ENCODE results near the gene ZC4H2.
"Not testable (repeated sequence)": the region's sequence is repeated elsewhere in the genome, so short reads cannot be mapped to it uniquely, and the experiment has no call there.

Gene ZC4H2

DNA sequence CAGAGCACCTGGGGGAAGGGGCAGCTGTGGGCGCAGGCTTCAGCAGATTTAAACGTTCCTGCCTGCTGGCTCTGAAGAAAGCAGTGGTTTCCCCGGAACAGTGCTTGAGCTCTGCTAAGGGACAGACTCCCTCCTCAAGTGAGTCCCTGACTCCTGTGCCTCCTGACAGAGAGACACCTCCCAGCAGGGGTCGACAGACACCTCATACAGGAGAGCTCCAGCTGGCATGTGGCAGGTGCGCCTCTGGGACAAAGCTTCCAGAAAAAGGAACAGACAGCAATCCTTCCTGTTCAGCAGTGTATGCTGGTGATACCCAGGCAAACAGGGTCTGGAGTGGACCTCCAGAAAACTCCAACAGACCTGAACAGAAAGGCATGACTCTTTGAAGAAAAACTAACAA lies 68.1 kb downstream of the ZC4H2 start:
- H3K36me3 ChIP-seq (ENCODE audit: control insufficient read depth in 1 of 2, insufficient read depth in 2 of 2, low read depth in 1 of 2, low read length in 2 of 2) = no peaks in the 10 kb centered on the region
- H2AK5ac ChIP-seq (ENCODE audit: low read length, severe bottlenecking) = no peak overlapping the region
- WGBS = 86% methylated on average over 5 of the region's 5 CpGs
- H3K4me2 ChIP-seq (ENCODE audit: low read length, poor library complexity, severe bottlenecking) = no peak overlapping the region
- no peak overlapping the region for H2BK5ac ChIP-seq (ENCODE audit: low read depth, low read length, poor library complexity, severe bottlenecking)
- no peak overlapping the region for H2AFZ ChIP-seq (ENCODE audit: low read depth, low read length)
- H4K91ac ChIP-seq (ENCODE audit: low read length) = no peak overlapping the region
- no peak overlapping the region for H3K18ac ChIP-seq (ENCODE audit: low read depth in 1 of 2, low read length in 2 of 2)
- H2BK15ac ChIP-seq (ENCODE audit: low read depth, poor library complexity, severe bottlenecking) = no peak overlapping the region
- peaks cover 8% of the 10 kb centered on the region for H3K9me3 ChIP-seq (ENCODE audit: control insufficient read depth, low read length)
- H3K23ac ChIP-seq (ENCODE audit: low read length in 2 of 2) = no peak overlapping the region
- H3K9ac ChIP-seq (ENCODE audit: low read length) = no peak overlapping the region
- no peak overlapping the region for H2BK120ac ChIP-seq (ENCODE audit: low read depth, low read length)
- no peak overlapping the region for H4K8ac ChIP-seq (ENCODE audit: low read length)
- no peak overlapping the region for H2BK12ac ChIP-seq (ENCODE audit: low read length in 2 of 2)
- H3K4me1 ChIP-seq (ENCODE audit: control insufficient read depth, insufficient read depth, low read depth, low read length) = no peaks in the 10 kb centered on the region
- DNase-seq = no peak
- H3K79me1 ChIP-seq (replicated peaks; ENCODE audit: low read length, poor library complexity, severe bottlenecking) = no peaks in the 10 kb centered on the region
- H3K14ac ChIP-seq (ENCODE audit: low read length in 2 of 2) = no peak overlapping the region
- H3K4ac ChIP-seq (ENCODE audit: low read depth in 1 of 2, low read length in 2 of 2) = no peak overlapping the region
- no peak overlapping the region for H3K4me3 ChIP-seq (ENCODE audit: insufficient read depth in 1 of 2, low read depth in 1 of 2, low read length in 2 of 2)
- no peaks in the 10 kb centered on the region for H3K27me3 ChIP-seq (ENCODE audit: control insufficient read depth in 1 of 2, insufficient read depth in 1 of 2, low read length in 2 of 2)
- H3K27ac ChIP-seq (ENCODE audit: low read length, poor library complexity, severe bottlenecking) = no peak overlapping the region

DNA sequence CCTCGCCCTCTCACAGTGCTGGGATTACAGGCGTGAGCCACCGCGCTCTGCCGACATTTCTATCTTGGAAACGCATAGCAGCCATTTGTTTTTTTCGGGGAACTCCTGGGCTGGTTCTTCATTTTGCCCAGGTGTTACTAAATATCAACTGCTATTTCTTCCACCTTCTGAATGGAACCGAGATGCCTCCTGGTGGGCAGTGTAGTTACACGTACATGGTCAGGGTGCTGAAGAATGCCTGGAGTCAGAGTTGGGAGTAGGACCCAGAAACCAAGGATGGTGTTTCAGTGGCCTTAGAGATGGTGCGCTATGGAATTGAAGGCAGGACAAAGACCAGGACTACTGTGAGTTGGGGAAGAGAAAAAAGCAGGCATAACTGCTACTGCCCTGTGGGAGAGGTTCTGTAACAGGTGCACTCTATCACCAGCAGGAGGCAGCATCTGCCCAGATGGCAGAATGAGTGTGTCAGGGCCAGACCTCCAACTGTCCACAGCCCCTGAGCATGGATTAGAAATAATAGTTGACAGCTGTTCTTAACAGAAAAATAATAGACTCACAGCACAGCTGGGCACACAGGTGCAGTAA lies 81.7 kb downstream of the ZC4H2 start:
- no peak overlapping the region for H3K14ac ChIP-seq (ENCODE audit: low read length in 2 of 2)
- no peak overlapping the region for H3K4me3 ChIP-seq (ENCODE audit: insufficient read depth in 1 of 2, low read depth in 1 of 2, low read length in 2 of 2)
- peak; percentile 0 for DNase-seq
- H4K91ac ChIP-seq (ENCODE audit: low read length) = no peak overlapping the region
- no peak overlapping the region for H3K27ac ChIP-seq (ENCODE audit: low read length, poor library complexity, severe bottlenecking)
- H3K23ac ChIP-seq (ENCODE audit: low read length in 2 of 2) = no peak overlapping the region
- no peak overlapping the region for H2BK5ac ChIP-seq (ENCODE audit: low read depth, low read length, poor library complexity, severe bottlenecking)
- no peak overlapping the region for H3K4me2 ChIP-seq (ENCODE audit: low read length, poor library complexity, severe bottlenecking)
- H3K18ac ChIP-seq (ENCODE audit: low read depth in 1 of 2, low read length in 2 of 2) = no peak overlapping the region
- 81% methylated on average over 9 of the region's 10 CpGs for WGBS
- H3K4me1 ChIP-seq (ENCODE audit: control insufficient read depth, insufficient read depth, low read depth, low read length) = no peaks in the 10 kb centered on the region
- H3K27me3 ChIP-seq (ENCODE audit: control insufficient read depth in 1 of 2, insufficient read depth in 1 of 2, low read length in 2 of 2) = no peaks in the 10 kb centered on the region
- no peaks in the 10 kb centered on the region for H3K79me1 ChIP-seq (replicated peaks; ENCODE audit: low read length, poor library complexity, severe bottlenecking)
- H4K8ac ChIP-seq (ENCODE audit: low read length) = no peak overlapping the region
- no peak overlapping the region for H2BK12ac ChIP-seq (ENCODE audit: low read length in 2 of 2)
- peaks cover 3% of the 10 kb centered on the region for H3K9me3 ChIP-seq (ENCODE audit: control insufficient read depth, low read length)
- no peak overlapping the region for H2BK120ac ChIP-seq (ENCODE audit: low read depth, low read length)
- no peak overlapping the region for H3K4ac ChIP-seq (ENCODE audit: low read depth in 1 of 2, low read length in 2 of 2)
- no peak overlapping the region for H2BK15ac ChIP-seq (ENCODE audit: low read depth, poor library complexity, severe bottlenecking)
- H2AFZ ChIP-seq (ENCODE audit: low read depth, low read length) = no peak overlapping the region
- H2AK5ac ChIP-seq (ENCODE audit: low read length, severe bottlenecking) = no peak overlapping the region
- no peaks in the 10 kb centered on the region for H3K36me3 ChIP-seq (ENCODE audit: control insufficient read depth in 1 of 2, insufficient read depth in 2 of 2, low read depth in 1 of 2, low read length in 2 of 2)
- no peak overlapping the region for H3K9ac ChIP-seq (ENCODE audit: low read length)

GRCh38 chrX:64885850-64886249 lies 90.4 kb downstream of the ZC4H2 start:
- Histone ChIP-seq H3K4me2 (ENCODE audit: low read length, poor library complexity, severe bottlenecking) (no peak overlapping the region), H3K9ac (ENCODE audit: low read length) (no peak overlapping the region), H2BK12ac (ENCODE audit: low read length in 2 of 2) (no peak overlapping the region), H3K4me1 (ENCODE audit: control insufficient read depth, insufficient read depth, low read depth, low read length) (no peaks in the 10 kb centered on the region), H3K23ac (ENCODE audit: low read length in 2 of 2) (no peak overlapping the region), H3K27ac (ENCODE audit: low read length, poor library complexity, severe bottlenecking) (no peak overlapping the region), H4K8ac (ENCODE audit: low read length) (no peak overlapping the region), H3K18ac (ENCODE audit: low read depth in 1 of 2, low read length in 2 of 2) (no peak overlapping the region), H2BK120ac (ENCODE audit: low read depth, low read length) (no peak overlapping the region), H3K36me3 (ENCODE audit: control insufficient read depth in 1 of 2, insufficient read depth in 2 of 2, low read depth in 1 of 2, low read length in 2 of 2) (no peaks in the 10 kb centered on the region), H3K4ac (ENCODE audit: low read depth in 1 of 2, low read length in 2 of 2) (no peak overlapping the region), H2BK5ac (ENCODE audit: low read depth, low read length, poor library complexity, severe bottlenecking) (no peak overlapping the region), H4K91ac (ENCODE audit: low read length) (no peak overlapping the region), H3K27me3 (ENCODE audit: control insufficient read depth in 1 of 2, insufficient read depth in 1 of 2, low read length in 2 of 2) (no peaks in the 10 kb centered on the region), H3K14ac (ENCODE audit: low read length in 2 of 2) (no peak overlapping the region), H3K9me3 (ENCODE audit: control insufficient read depth, low read length) (peaks cover 7% of the 10 kb centered on the region), H3K4me3 (ENCODE audit: insufficient read depth in 1 of 2, low read depth in 1 of 2, low read length in 2 of 2) (no peak overlapping the region), H2BK15ac (ENCODE audit: low read depth, poor library complexity, severe bottlenecking) (no peak overlapping the region), H3K79me1 (replicated peaks; ENCODE audit: low read length, poor library complexity, severe bottlenecking) (no peaks in the 10 kb centered on the region), H2AFZ (ENCODE audit: low read depth, low read length) (no peak overlapping the region), H2AK5ac (ENCODE audit: low read length, severe bottlenecking) (no peak overlapping the region)
- no peak for DNase-seq

GRCh38 chrX:64878709-64879108 lies 97.5 kb downstream of the ZC4H2 start:
- WGBS = 91% methylated on average over 12 of the region's 12 CpGs
- not testable (repeated sequence) for H3K4ac ChIP-seq (ENCODE audit: low read depth in 1 of 2, low read length in 2 of 2); H3K4me3 ChIP-seq (ENCODE audit: insufficient read depth in 1 of 2, low read depth in 1 of 2, low read length in 2 of 2); H3K23ac ChIP-seq (ENCODE audit: low read length in 2 of 2); H3K9me3 ChIP-seq (ENCODE audit: control insufficient read depth, low read length); H4K8ac ChIP-seq (ENCODE audit: low read length); H3K36me3 ChIP-seq (ENCODE audit: control insufficient read depth in 1 of 2, insufficient read depth in 2 of 2, low read depth in 1 of 2, low read length in 2 of 2); H3K4me1 ChIP-seq (ENCODE audit: control insufficient read depth, insufficient read depth, low read depth, low read length); H3K18ac ChIP-seq (ENCODE audit: low read depth in 1 of 2, low read length in 2 of 2); H2BK120ac ChIP-seq (ENCODE audit: low read depth, low read length); H3K27me3 ChIP-seq (ENCODE audit: control insufficient read depth in 1 of 2, insufficient read depth in 1 of 2, low read length in 2 of 2); H3K79me1 ChIP-seq (replicated peaks; ENCODE audit: low read length, poor library complexity, severe bottlenecking); H4K91ac ChIP-seq (ENCODE audit: low read length); H3K27ac ChIP-seq (ENCODE audit: low read length, poor library complexity, severe bottlenecking); DNase-seq; H3K9ac ChIP-seq (ENCODE audit: low read length); H2AFZ ChIP-seq (ENCODE audit: low read depth, low read length); H2BK12ac ChIP-seq (ENCODE audit: low read length in 2 of 2); H3K4me2 ChIP-seq (ENCODE audit: low read length, poor library complexity, severe bottlenecking); H3K14ac ChIP-seq (ENCODE audit: low read length in 2 of 2); H2BK5ac ChIP-seq (ENCODE audit: low read depth, low read length, poor library complexity, severe bottlenecking); H2AK5ac ChIP-seq (ENCODE audit: low read length, severe bottlenecking); H2BK15ac ChIP-seq (ENCODE audit: low read depth, poor library complexity, severe bottlenecking)
